Karpas-422 (cell line): ENCODE data around the gene ADAMTS15. TPM values are rescaled to one million over a fixed set of nuclear protein-coding genes. Genes with fewer than 3 reads are reported as not detected.

Experiments used
- DNase-seq: peaks from one replicate; pipeline ENCODE4 v3.0.0-alpha.2; 2015
- H2AFZ ChIP-seq: fragments of 200-600 bp; sonication (generic); 2 replicates; pipeline ENCODE4 v1.6.1; 2014; ENCODE audit warnings: antibody characterized with exemption, low read length, mixed read lengths
- H3K27ac ChIP-seq: fragments of 200-600 bp; sonication (generic); 2 replicates; pipeline ENCODE4 v1.5.1; 2014; ENCODE audit warnings: mild to moderate bottlenecking, low read length, moderate library complexity
- H3K27me3 ChIP-seq: fragments of 200-600 bp; sonication (generic); 2 replicates; pipeline ENCODE4 v1.6.1; 2014; ENCODE audit warnings: low read length, mixed read lengths
- H3K36me3 ChIP-seq: fragments of 200-600 bp; sonication (generic); 2 replicates; pipeline ENCODE4 v1.6.1; 2014; ENCODE audit warnings: low read length, mixed read lengths; ENCODE audit not compliant: insufficient read depth
- H3K4me1 ChIP-seq: fragments of 200-600 bp; sonication (generic); 2 replicates; pipeline ENCODE4 v1.6.1; 2014; ENCODE audit warnings: mild to moderate bottlenecking, low read length, mixed read lengths
- H3K4me2 ChIP-seq: fragments of 200-600 bp; sonication (generic); 2 replicates; pipeline ENCODE4 v1.6.1; 2014; ENCODE audit warnings: low read length, low read depth, mild to moderate bottlenecking; ENCODE audit not compliant: poor library complexity, severe bottlenecking
- H3K4me3 ChIP-seq: fragments of 200-600 bp; sonication (generic); 2 replicates; pipeline ENCODE4 v1.5.1; 2014; ENCODE audit warnings: mild to moderate bottlenecking, antibody characterized with exemption, low read length, mixed read lengths
- H3K79me2 ChIP-seq: fragments of 200-600 bp; sonication (generic); 2 replicates; pipeline ENCODE4 v1.6.1; 2014; ENCODE audit warnings: mild to moderate bottlenecking, low read length, mixed read lengths
- H3K9ac ChIP-seq: fragments of 200-600 bp; sonication (generic); 2 replicates; pipeline ENCODE4 v1.6.0; 2014; ENCODE audit warnings: low read length
- H3K9me2 ChIP-seq: fragments of 200-600 bp; sonication (generic), shearing (Covaris generic); replicated peaks from 2 replicates; pipeline ENCODE4 v1.6.0; 2014; ENCODE audit warnings: mild to moderate bottlenecking, low read length, moderate library complexity; ENCODE audit not compliant: insufficient read depth
- H3K9me3 ChIP-seq: fragments of 300-700, 200-600 bp; sonication (generic); 2 replicates; pipeline ENCODE4 v1.6.1; 2014; ENCODE audit warnings: low read length, mixed read lengths
- H4K20me1 ChIP-seq: fragments of 200-600 bp; sonication (generic); 2 replicates; pipeline ENCODE4 v1.6.1; 2014; ENCODE audit warnings: mild to moderate bottlenecking, antibody characterized with exemption, low read length, low read depth; ENCODE audit not compliant: insufficient read depth
- total RNA-seq: library from RNA; depleted of rRNA; stranded (reverse); fragments of >200 nt; shearing (Covaris generic); gene quantifications from 2 replicates; pipeline ENCODE4 v1.2.3, GENCODE V29; 2014; ENCODE audit warnings: low replicate concordance; rRNA removed

ADAMTS15 gene
- total RNA-seq: not detected in 2 replicates

GRCh38 chr11:130448416-130449309 is at the start of gene ADAMTS15:
ADAMTS15 (plus strand) TSS chr11:130448645; CDS start chr11:130448974, 329 bp downstream.
- H3K27ac ChIP-seq: no peak within 1 kb of the TSS
- H3K4me3 ChIP-seq: no peak within 1 kb of the TSS
- H3K4me1 ChIP-seq: no peaks in the 10 kb centered on the region
- no peaks in the 10 kb centered on the region for H3K27me3 ChIP-seq
- no peaks in the 10 kb centered on the region for H3K79me2 ChIP-seq
- no peaks in the 10 kb centered on the region for H3K36me3 ChIP-seq
- DNase-seq: no peak
- H2AFZ ChIP-seq: no peak within 1 kb of the TSS
- no peaks in the 10 kb centered on the region for H4K20me1 ChIP-seq
- H3K9me2 ChIP-seq: no peaks in the 10 kb centered on the region
- H3K4me2 ChIP-seq: no peak within 1 kb of the TSS
- H3K9ac ChIP-seq: no peak within 1 kb of the TSS
- H3K9me3 ChIP-seq: no peaks in the 10 kb centered on the region

- no peaks in the 10 kb centered on the region for H4K20me1 ChIP-seq
- H3K36me3 ChIP-seq: no peaks in the 10 kb centered on the region
- no peaks in the 10 kb centered on the region for H3K4me1 ChIP-seq
- no peaks in the 10 kb centered on the region for H3K9me2 ChIP-seq
- H3K4me2 ChIP-seq: no peak overlapping the region
- no peak overlapping the region for H3K27ac ChIP-seq
- H3K27me3 ChIP-seq: no peaks in the 10 kb centered on the region
- no peak overlapping the region for H3K4me3 ChIP-seq
- H2AFZ ChIP-seq: no peak overlapping the region
- H3K79me2 ChIP-seq: no peaks in the 10 kb centered on the region
- H3K9me3 ChIP-seq: no peaks in the 10 kb centered on the region
- H3K9ac ChIP-seq: no peak overlapping the region
- DNase-seq: no peak
Observed at GRCh38 chr11:130399196-130399595, 49.2 kb upstream of the ADAMTS15 start.

GRCh38 chr11:130400781-130401483 is 47.5 kb upstream of the ADAMTS15 start:
- Histone ChIP-seq H3K36me3 (no peaks in the 10 kb centered on the region), H3K4me3 (no peak overlapping the region), H3K4me1 (no peaks in the 10 kb centered on the region), H3K9me3 (no peaks in the 10 kb centered on the region), H3K27ac (no peak overlapping the region), H3K9ac (no peak overlapping the region), H3K79me2 (no peaks in the 10 kb centered on the region), H3K4me2 (no peak overlapping the region), H4K20me1 (no peaks in the 10 kb centered on the region), H3K9me2 (no peaks in the 10 kb centered on the region), H2AFZ (no peak overlapping the region), H3K27me3 (no peaks in the 10 kb centered on the region)
- no peak for DNase-seq

- Histone ChIP-seq H3K27me3 (no peaks in the 10 kb centered on the region), H3K9me2 (no peaks in the 10 kb centered on the region), H3K36me3 (no peaks in the 10 kb centered on the region), H3K9ac (no peak overlapping the region), H3K4me2 (no peak overlapping the region), H4K20me1 (no peaks in the 10 kb centered on the region), H3K27ac (no peak overlapping the region), H3K4me3 (no peak overlapping the region), H3K79me2 (no peaks in the 10 kb centered on the region), H3K9me3 (no peaks in the 10 kb centered on the region), H3K4me1 (no peaks in the 10 kb centered on the region), H2AFZ (no peak overlapping the region)
- no peak for DNase-seq
Observed at GRCh38 chr11:130402570-130402969, 45.9 kb upstream of the ADAMTS15 start.

- no peak overlapping the region for H2AFZ ChIP-seq
- no peaks in the 10 kb centered on the region for H4K20me1 ChIP-seq
- no peaks in the 10 kb centered on the region for H3K9me3 ChIP-seq
- no peaks in the 10 kb centered on the region for H3K9me2 ChIP-seq
- no peaks in the 10 kb centered on the region for H3K4me1 ChIP-seq
- no peak overlapping the region for H3K9ac ChIP-seq
- H3K4me3 ChIP-seq: no peak overlapping the region
- no peaks in the 10 kb centered on the region for H3K27me3 ChIP-seq
- no peaks in the 10 kb centered on the region for H3K79me2 ChIP-seq
- no peaks in the 10 kb centered on the region for H3K36me3 ChIP-seq
- no peak overlapping the region for H3K27ac ChIP-seq
- no peak overlapping the region for H3K4me2 ChIP-seq
- DNase-seq: no peak
Observed at GRCh38 chr11:130403271-130403804, 45.1 kb upstream of the ADAMTS15 start.

- Histone ChIP-seq H3K79me2 (no peaks in the 10 kb centered on the region), H3K9ac (no peak overlapping the region), H3K4me3 (no peak overlapping the region), H3K9me2 (no peaks in the 10 kb centered on the region), H3K36me3 (no peaks in the 10 kb centered on the region), H3K9me3 (no peaks in the 10 kb centered on the region), H3K4me2 (no peak overlapping the region), H3K27ac (no peak overlapping the region), H4K20me1 (no peaks in the 10 kb centered on the region), H2AFZ (no peak overlapping the region), H3K27me3 (no peaks in the 10 kb centered on the region), H3K4me1 (no peaks in the 10 kb centered on the region)
- no peak for DNase-seq
Observed at GRCh38 chr11:130403967-130404366, 44.5 kb upstream of the ADAMTS15 start.

- H4K20me1 ChIP-seq: no peaks in the 10 kb centered on the region
- H3K4me2 ChIP-seq: no peak overlapping the region
- H3K9me3 ChIP-seq: no peaks in the 10 kb centered on the region
- no peaks in the 10 kb centered on the region for H3K36me3 ChIP-seq
- H3K9me2 ChIP-seq: no peaks in the 10 kb centered on the region
- H3K27ac ChIP-seq: no peak overlapping the region
- no peak overlapping the region for H2AFZ ChIP-seq
- no peak overlapping the region for H3K9ac ChIP-seq
- DNase-seq: peak; percentile 49
- H3K79me2 ChIP-seq: no peaks in the 10 kb centered on the region
- no peaks in the 10 kb centered on the region for H3K27me3 ChIP-seq
- H3K4me1 ChIP-seq: no peaks in the 10 kb centered on the region
- H3K4me3 ChIP-seq: no peak overlapping the region
Observed at GRCh38 chr11:130404727-130405126, 43.7 kb upstream of the ADAMTS15 start.

GRCh38 chr11:130405428-130405827 is 43.0 kb upstream of the ADAMTS15 start:
- Histone ChIP-seq H3K27me3 (no peaks in the 10 kb centered on the region), H3K9ac (no peak overlapping the region), H3K27ac (no peak overlapping the region), H3K4me1 (no peaks in the 10 kb centered on the region), H3K4me2 (no peak overlapping the region), H3K9me3 (no peaks in the 10 kb centered on the region), H2AFZ (no peak overlapping the region), H3K9me2 (no peaks in the 10 kb centered on the region), H4K20me1 (no peaks in the 10 kb centered on the region), H3K4me3 (no peak overlapping the region), H3K79me2 (no peaks in the 10 kb centered on the region), H3K36me3 (no peaks in the 10 kb centered on the region)
- no peak for DNase-seq
